NCI-H2171 (cell line): ENCODE measurements around the gene LRP1.

Source experiments
- DNase-seq: peaks from one replicate; lab custom pipeline; 2025; lab: John Stamatoyannopoulos, UW

LRP1 gene

GRCh38 chr12:57156701-57157403 lies 28.6 kb downstream of the LRP1 start:
- no peak for DNase-seq

- no peak for DNase-seq
Measured at GRCh38 chr12:57157588-57158173, 29.4 kb downstream of the LRP1 start.

GRCh38 chr12:57158186-57158585 lies 29.9 kb downstream of the LRP1 start:
- DNase-seq, result no peak

- no peak for DNase-seq
Measured at GRCh38 chr12:57158665-57159064, 30.4 kb downstream of the LRP1 start.

GRCh38 chr12:57159311-57159710 lies 31.0 kb downstream of the LRP1 start:
- no peak for DNase-seq

GRCh38 chr12:57160040-57160439 lies 31.8 kb downstream of the LRP1 start:
- DNase-seq, result no peak

- no peak for DNase-seq
Measured at GRCh38 chr12:57160741-57161140, 32.5 kb downstream of the LRP1 start.

- no peak for DNase-seq
Measured at GRCh38 chr12:57161491-57161890, 33.2 kb downstream of the LRP1 start.

- DNase-seq, result no peak
Measured at GRCh38 chr12:57162553-57163125, 34.4 kb downstream of the LRP1 start.

- DNase-seq, result no peak
Measured at GRCh38 chr12:57164454-57164853, 36.2 kb downstream of the LRP1 start.

- DNase-seq, result no peak
Measured at GRCh38 chr12:57164966-57165625, 36.8 kb downstream of the LRP1 start.

GRCh38 chr12:57165741-57166140 lies 37.5 kb downstream of the LRP1 start:
- no peak for DNase-seq

- no peak for DNase-seq
Measured at GRCh38 chr12:57166971-57167371, 38.7 kb downstream of the LRP1 start.

- DNase-seq, result no peak
Measured at GRCh38 chr12:57168058-57168457, 39.8 kb downstream of the LRP1 start.

- DNase-seq, result no peak
Measured at GRCh38 chr12:57169046-57169795, 40.9 kb downstream of the LRP1 start.

- DNase-seq, result no peak
Measured at GRCh38 chr12:57169969-57170368, 41.7 kb downstream of the LRP1 start.

GRCh38 chr12:57170408-57170807 lies 42.1 kb downstream of the LRP1 start:
- no peak for DNase-seq

GRCh38 chr12:57170927-57171326 lies 42.6 kb downstream of the LRP1 start:
- DNase-seq, result no peak

- DNase-seq, result no peak
Measured at GRCh38 chr12:57171668-57172067, 43.4 kb downstream of the LRP1 start.

GRCh38 chr12:57173089-57173488 lies 44.8 kb downstream of the LRP1 start:
- no peak for DNase-seq

- DNase-seq, result no peak
Measured at GRCh38 chr12:57173683-57174082, 45.4 kb downstream of the LRP1 start.

- no peak for DNase-seq
Measured at GRCh38 chr12:57175428-57176138, 47.3 kb downstream of the LRP1 start.
